IMR-90 (cell line): ENCODE results near the gene ZNF407. TPM values are rescaled to one million over a fixed set of nuclear protein-coding genes. Genes with fewer than 3 reads are reported as not detected.

ENCODE experiments used
- ATAC-seq: fragments of 200-7000 bp; cut with Tn5 transposase; 2 replicates; pipeline ENCODE4 v1.9.1; 2020; ENCODE audit warnings: low read depth, mild to moderate bottlenecking, moderate library complexity
- BruUV-seq: library from RNA; stranded (reverse); fragments of 400-500 nt; replicated peaks from 2 replicates; lab custom pipeline; 2021; lab: Mats Ljungman, UMichigan
- CTCF ChIA-PET: fragments of 300-600 bp; formaldehyde crosslinking; extraction: SDS; loops from one replicate; lab custom pipeline; 2021; ENCODE audit warnings: antibody characterized with exemption; lab: Yijun Ruan, JAX
- POLR2A ChIA-PET: fragments of 300-600 bp; sonication (Branson Sonifier 250); formaldehyde crosslinking; loops from one replicate; lab custom pipeline; 2022; ENCODE audit warnings: antibody characterized with exemption; ENCODE audit not compliant: unreplicated experiment; lab: Charles Lee
- DNase-seq: peaks from one replicate; pipeline ENCODE4 v3.0.0; 2013
- H2AFZ ChIP-seq: replicated peaks from 2 replicates; pipeline ENCODE3; 2013; ENCODE audit warnings: low read length, mild to moderate bottlenecking; ENCODE audit not compliant: poor library complexity
- H2AK5ac ChIP-seq: 2 replicates; pipeline ENCODE4 v1.6.1; 2013; ENCODE audit warnings: low read depth, low read length, inconsistent platforms
- H2AK9ac ChIP-seq: replicated peaks from 2 replicates; pipeline ENCODE3; 2013; ENCODE audit warnings: mild to moderate bottlenecking, low read depth, low read length, moderate library complexity; ENCODE audit not compliant: poor library complexity
- H2BK120ac ChIP-seq: 2 replicates; pipeline ENCODE4 v1.6.1; 2013; ENCODE audit warnings: low read depth, low read length, inconsistent platforms
- H2BK15ac ChIP-seq: 3 replicates; pipeline ENCODE4 v1.6.1; 2013; ENCODE audit warnings: low read depth, low read length, inconsistent platforms
- H2BK20ac ChIP-seq: 2 replicates; pipeline ENCODE4 v1.6.1; 2013; ENCODE audit warnings: low read depth, mild to moderate bottlenecking, inconsistent platforms, low read length, moderate library complexity
- H2BK5ac ChIP-seq: 2 replicates; pipeline ENCODE4 v1.6.1; 2013; ENCODE audit warnings: mild to moderate bottlenecking, low read depth, low read length, inconsistent platforms; ENCODE audit not compliant: poor library complexity, severe bottlenecking
- H3K14ac ChIP-seq: replicated peaks from 2 replicates; pipeline ENCODE4 v1.6.1; 2013; ENCODE audit warnings: low read depth, low read length, inconsistent platforms
- H3K18ac ChIP-seq: 2 replicates; pipeline ENCODE4 v1.6.1; 2013; ENCODE audit warnings: low read depth, low read length, control low read depth
- H3K23ac ChIP-seq: 2 replicates; pipeline ENCODE4 v1.6.1; 2013; ENCODE audit warnings: low read depth, low read length, inconsistent platforms
- H3K27ac ChIP-seq: 2 replicates; pipeline ENCODE4 v1.5.1; 2013; ENCODE audit warnings: mild to moderate bottlenecking, control low read depth, low read length; ENCODE audit not compliant: insufficient read depth
- H3K27me3 ChIP-seq: 2 replicates; pipeline ENCODE4 v1.6.1; 2013; ENCODE audit warnings: low read length; ENCODE audit not compliant: control insufficient read depth, insufficient read depth
- H3K36me3 ChIP-seq: 2 replicates; pipeline ENCODE4 v1.6.1; 2013; ENCODE audit warnings: low read length, mixed read lengths; ENCODE audit not compliant: control insufficient read depth, insufficient read depth
- H3K4ac ChIP-seq: 2 replicates; pipeline ENCODE4 v1.6.1; 2013; ENCODE audit warnings: low read depth, low read length, inconsistent platforms
- H3K4me1 ChIP-seq: 2 replicates; pipeline ENCODE4 v1.6.1; 2013; ENCODE audit warnings: low read length, mixed read lengths; ENCODE audit not compliant: control insufficient read depth, insufficient read depth
- H3K4me2 ChIP-seq: 2 replicates; pipeline ENCODE4 v1.6.1; 2013; ENCODE audit warnings: low read depth, mild to moderate bottlenecking, control low read depth, low read length, moderate library complexity
- H3K4me3 ChIP-seq: 2 replicates; pipeline ENCODE4 v1.5.1; 2013; ENCODE audit warnings: low read depth, mild to moderate bottlenecking, control low read depth, low read length, moderate library complexity; ENCODE audit not compliant: insufficient read depth
- H3K56ac ChIP-seq: 2 replicates; pipeline ENCODE4 v1.6.1; 2013; ENCODE audit warnings: low read length, inconsistent platforms; ENCODE audit not compliant: insufficient read depth; ENCODE audit errors: extremely low read depth
- H3K79me1 ChIP-seq, 2 experiments: 2 replicates each; pipeline ENCODE4 v1.6.1; 2013; ENCODE audit warnings: low read length in 2 of 2, inconsistent platforms in 1 of 2, low read depth in 1 of 2
- H3K9ac ChIP-seq: 2 replicates; pipeline ENCODE4 v1.6.1; 2013; ENCODE audit warnings: low read depth, low read length, control low read depth
- H3K9me1 ChIP-seq: 2 replicates; pipeline ENCODE4 v1.6.1; 2013; ENCODE audit warnings: low read length, inconsistent platforms; ENCODE audit not compliant: insufficient read depth
- H3K9me3 ChIP-seq: 2 replicates; pipeline ENCODE4 v1.6.1; 2013; ENCODE audit warnings: low read length; ENCODE audit not compliant: control insufficient read depth, insufficient read depth
- H4K20me1 ChIP-seq: 2 replicates; pipeline ENCODE4 v1.6.1; 2013; ENCODE audit warnings: low read length, inconsistent platforms; ENCODE audit not compliant: insufficient read depth
- H4K5ac ChIP-seq: 2 replicates; pipeline ENCODE4 v1.6.1; 2013; ENCODE audit warnings: mild to moderate bottlenecking, low read depth, low read length, control low read depth
- H4K8ac ChIP-seq, 2 experiments: 2 replicates each; pipeline ENCODE4 v1.6.1; 2013; ENCODE audit warnings: low read depth in 2 of 2, low read length in 2 of 2, control low read depth in 1 of 2, inconsistent platforms in 1 of 2
- H4K91ac ChIP-seq: 2 replicates; pipeline ENCODE4 v1.6.1; 2013; ENCODE audit warnings: low read depth, low read length, inconsistent platforms; ENCODE audit not compliant: insufficient read depth
- BHLHE40 ChIP-seq: fragments of 150-350 bp; IDR thresholded peaks from 2 replicates; pipeline ENCODE4 v1.6.1; 2016; ENCODE audit warnings: mild to moderate bottlenecking, low read depth, low read length
- CEBPB ChIP-seq: IDR thresholded peaks from 2 replicates; pipeline ENCODE4 v1.6.1; 2012; ENCODE audit warnings: low read depth, low read length, improper control_type of control experiment
- CHD1 ChIP-seq: IDR thresholded peaks from 2 replicates; pipeline ENCODE4 v1.6.1; 2012; ENCODE audit warnings: low read depth, low read length, improper control_type of control experiment
- CTCF ChIP-seq: conservative IDR thresholded peaks from 2 replicates; pipeline ENCODE4 v1.5.1; 2012; ENCODE audit warnings: mild to moderate bottlenecking, low read depth, low read length, improper control_type of control experiment
- ELK1 ChIP-seq: fragments of 150-350 bp; IDR thresholded peaks from 2 replicates; pipeline ENCODE4 v1.6.1; 2016; ENCODE audit warnings: low read depth, mild to moderate bottlenecking, low read length, moderate library complexity, borderline replicate concordance
- FOS ChIP-seq: fragments of 150-350 bp; IDR thresholded peaks from 2 replicates; pipeline ENCODE4 v1.6.1; 2016; ENCODE audit warnings: low read depth, low read length
- MAFK ChIP-seq: IDR thresholded peaks from 2 replicates; pipeline ENCODE4 v1.6.1; 2012; ENCODE audit warnings: low read depth, low read length, improper control_type of control experiment
- MAZ ChIP-seq: IDR thresholded peaks from 2 replicates; pipeline ENCODE4 v1.6.1; 2012; ENCODE audit warnings: low read depth, mild to moderate bottlenecking, low read length, improper control_type of control experiment, moderate library complexity, borderline replicate concordance
- MXI1 ChIP-seq: IDR thresholded peaks from 2 replicates; pipeline ENCODE4 v1.6.1; 2012; ENCODE audit warnings: low read depth, mild to moderate bottlenecking, low read length, moderate library complexity, borderline replicate concordance
- NFE2L2 ChIP-seq: fragments of 150-350 bp; IDR thresholded peaks from 2 replicates; pipeline ENCODE4 v1.6.1; 2016; ENCODE audit warnings: low read depth, mild to moderate bottlenecking, low read length
- POLR2A ChIP-seq: IDR thresholded peaks from 2 replicates; pipeline ENCODE4 v1.6.1; 2012; ENCODE audit warnings: mild to moderate bottlenecking, low read depth, low read length
- RAD21 ChIP-seq: IDR thresholded peaks from 2 replicates; pipeline ENCODE4 v1.6.1; 2012; ENCODE audit warnings: low read length, improper control_type of control experiment
- RCOR1 ChIP-seq: IDR thresholded peaks from 2 replicates; pipeline ENCODE4 v1.6.1; 2012; ENCODE audit warnings: mild to moderate bottlenecking, low read length, improper control_type of control experiment; ENCODE audit not compliant: insufficient replicate concordance
- RFX5 ChIP-seq: IDR thresholded peaks from 2 replicates; pipeline ENCODE4 v1.8.0; 2012; ENCODE audit warnings: low read depth, mild to moderate bottlenecking, low read length, moderate library complexity
- SMC3 ChIP-seq: fragments of 150-350 bp; IDR thresholded peaks from 2 replicates; pipeline ENCODE4 v1.6.1; 2016; ENCODE audit warnings: low read depth, mild to moderate bottlenecking, antibody characterized with exemption, low read length, moderate library complexity
- USF2 ChIP-seq: fragments of 150-350 bp; IDR thresholded peaks from 2 replicates; pipeline ENCODE4 v1.6.1; 2017; ENCODE audit warnings: mild to moderate bottlenecking, antibody characterized with exemption, low read length, low read depth
- WGBS, 2 experiments: methylation state at CpG; one replicate each; pipeline versions ENCODE4 v1.1.5 to v1.1.7; 2013; ENCODE audit warnings: missing lambda C conversion rate in 2 of 2; ENCODE audit not compliant: insufficient read length in 1 of 2; ENCODE audit errors: extremely low coverage in 2 of 2; 5-methylcytosine and 5-hydroxymethylcytosine counted together
- dilution Hi-C: fragments of 300-500 bp; cut with HindIII; formaldehyde crosslinking; loops from one replicate; pipeline ENCODE4 v1.14.3; 2018; ENCODE audit warnings: low sequenced_read_pairs; ENCODE audit not compliant: unreplicated experiment
- in situ Hi-C: fragments of 300-500 bp; cut with MboI; formaldehyde crosslinking; loops from 3 replicates; pipeline ENCODE4 v1.14.3; 2019; ENCODE audit warnings: low sequenced_read_pairs, inconsistent platforms, mixed read lengths
- intact Hi-C: fragments of 100-400 bp; cut with micrococcal nuclease; formaldehyde crosslinking; loops from 2 replicates; pipeline ENCODE4 v1.10.0; 2022
- polyA plus RNA-seq, 3 experiments: library from polyadenylated mRNA; depleted of rRNA; stranded (reverse); fragments of >200 nt; gene quantifications; 2 replicates each; pipeline ENCODE4 v1.2.3, GENCODE V29; 2012; ENCODE audit warnings: low replicate concordance in 1 of 3
- total RNA-seq: library from RNA; depleted of rRNA; stranded (reverse); fragments of >200 nt; gene quantifications from 2 replicates; pipeline ENCODE4 v1.2.3, GENCODE V29; 2012

The ZNF407 gene
- total and polyA plus RNA-seq, 2 of the 4 experiments (the other 2 are of a cell fraction): 3.1 to 20.1 TPM

GRCh38 chr18:74582642-74583041 lies 15.0 kb upstream of the ZNF407 start:
- intact Hi-C loops: no loop called here
- dilution Hi-C loops: no loop called here
- no peaks in the 10 kb centered on the region for H3K4me1 ChIP-seq
- CTCF ChIA-PET: no interaction called here
- H2BK20ac ChIP-seq: no peak overlapping the region
- H3K14ac ChIP-seq: no peak overlapping the region
- DNase-seq (no peak), ATAC-seq (no peak)
- no peaks in the 10 kb centered on the region for H4K20me1 ChIP-seq
- 18% methylated on average over 2 of the region's 6 CpGs; no CpG with 5 or more reads in 1 of the 2 experiments for WGBS, 2 experiments
- no peak overlapping the region for H2BK120ac ChIP-seq
- H3K36me3 ChIP-seq: no peaks in the 10 kb centered on the region
- H3K18ac ChIP-seq: no peak overlapping the region
- no peak overlapping the region for H2BK15ac ChIP-seq
- no peaks in the 10 kb centered on the region for H3K9me3 ChIP-seq
- H3K9me1 ChIP-seq: no peaks in the 10 kb centered on the region
- no peak overlapping the region for H3K23ac ChIP-seq
- no peak overlapping the region for H3K9ac ChIP-seq
- no peak for TF ChIP-seq MAFK
- no peak for TF ChIP-seq USF2
- no peak for TF ChIP-seq CEBPB
- TF ChIP-seq RFX5: no peak
- TF ChIP-seq RCOR1: no peak
- TF ChIP-seq POLR2A: no peak
- no peak for TF ChIP-seq CTCF
- no peak for TF ChIP-seq MXI1
- TF ChIP-seq ELK1: no peak
- no peak for TF ChIP-seq RAD21
- TF ChIP-seq SMC3: no peak
- TF ChIP-seq FOS: no peak
- no peak for TF ChIP-seq NFE2L2
- no peak for TF ChIP-seq MAZ
- TF ChIP-seq CHD1: no peak
- TF ChIP-seq BHLHE40: no peak
- no TSS peak for BruUV-seq
- peaks cover 17% of the 10 kb centered on the region for H3K27me3 ChIP-seq
- POLR2A ChIA-PET: no interaction called here
- no peak overlapping the region for H3K4me2 ChIP-seq
- no peak overlapping the region for H2AFZ ChIP-seq
- no peak overlapping the region for H3K27ac ChIP-seq
- no peak overlapping the region for H3K4ac ChIP-seq
- H2AK9ac ChIP-seq: no peak overlapping the region
- no peak overlapping the region for H3K56ac ChIP-seq
- in situ Hi-C loops: no loop called here
- no peaks in the 10 kb centered on the region for H3K79me1 ChIP-seq
- H4K5ac ChIP-seq: no peak overlapping the region
- no peak overlapping the region for H2BK5ac ChIP-seq
- H2AK5ac ChIP-seq: no peak overlapping the region
- no peak overlapping the region for H4K8ac ChIP-seq
- H4K91ac ChIP-seq: no peak overlapping the region
- H3K4me3 ChIP-seq: no peak overlapping the region
